ENCODE measurements around the gene CYP4F22.

DNA sequence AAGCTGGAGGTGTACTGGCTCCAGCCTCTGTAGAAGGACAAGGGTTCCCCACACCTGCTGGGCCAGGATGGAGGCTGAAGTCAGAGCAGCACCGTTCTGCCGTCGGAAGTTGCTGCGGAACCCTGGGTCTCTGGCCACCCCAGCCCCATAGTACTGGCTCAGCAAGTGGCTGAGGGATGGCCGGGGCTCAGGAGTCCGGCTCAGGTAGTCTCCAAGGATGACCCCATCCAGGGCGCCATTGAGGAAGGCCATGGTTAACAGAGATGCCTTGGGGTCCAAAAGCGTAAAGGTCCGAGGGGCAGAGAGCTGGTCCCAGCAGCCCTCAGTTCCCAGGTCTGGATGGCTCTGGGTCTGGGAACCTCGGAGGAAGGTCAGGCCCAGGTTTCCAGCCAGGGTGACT is 32.7 kb upstream of the CYP4F22 start:
- TF ChIP-seq EZH2 (IDR thresholded peaks at IDR 0.05; ENCODE audit: insufficient read depth, poor library complexity, severe bottlenecking) (no peak), EZH2phosphoT487 (IDR thresholded peaks at IDR 0.05; ENCODE audit: insufficient read depth, low read depth) (no peak)

Measured in GM23248 (cell line).